H1 (cell line): ENCODE measurements around the gene EEF2K. TPM values are rescaled to one million over a fixed set of nuclear protein-coding genes. Genes with fewer than 3 reads are reported as not detected.

ENCODE experiments used
- CTCF ChIA-PET: fragments of 300-600 bp; sonication (Branson Sonifier 250); formaldehyde crosslinking; loops from one replicate; lab custom pipeline; 2021; ENCODE audit not compliant: partially characterized antibody; lab: Charles Lee
- POLR2A ChIA-PET: fragments of 300-600 bp; sonication (Branson Sonifier 250); formaldehyde crosslinking; loops from one replicate; lab custom pipeline; 2021; ENCODE audit warnings: inconsistent platforms; ENCODE audit not compliant: partially characterized antibody; lab: Charles Lee
- DNase-seq, 2 experiments: peaks; one replicate each; pipeline versions ENCODE4 v3.0.0 to v3.0.0-alpha.2; 2010 to 2022; ENCODE audit warnings: low spot score in 2 of 2, low read depth in 1 of 2, mixed read lengths in 1 of 2
- FAIRE-seq: peaks from 2 replicates; lab custom pipeline; 2011; peaks lifted over from hg19 to GRCh38; lab: Jason Lieb, UNC
- H2AFZ ChIP-seq: 2 replicates; pipeline ENCODE4 v1.8.1; 2012; ENCODE audit warnings: low read length, inconsistent platforms
- H2AK5ac ChIP-seq: 2 replicates; pipeline ENCODE4 v1.6.1; 2013; ENCODE audit warnings: low read depth, low read length
- H2BK120ac ChIP-seq: replicated peaks from 2 replicates; pipeline ENCODE3; 2013; ENCODE audit warnings: low read depth, low read length, inconsistent platforms
- H2BK12ac ChIP-seq: 2 replicates; pipeline ENCODE4 v1.6.1; 2013; ENCODE audit warnings: low read depth, low read length
- H2BK15ac ChIP-seq: 2 replicates; pipeline ENCODE4 v1.6.1; 2013; ENCODE audit warnings: low read length
- H2BK20ac ChIP-seq: 2 replicates; pipeline ENCODE4 v1.6.1; 2013; ENCODE audit warnings: low read length
- H2BK5ac ChIP-seq: 2 replicates; pipeline ENCODE4 v1.6.1; 2013; ENCODE audit warnings: low read depth, low read length
- H3K14ac ChIP-seq: 2 replicates; pipeline ENCODE4 v1.6.1; 2013; ENCODE audit warnings: inconsistent platforms; ENCODE audit not compliant: insufficient read length
- H3K18ac ChIP-seq: 2 replicates; pipeline ENCODE4 v1.6.1; 2013; ENCODE audit warnings: low read length; ENCODE audit errors: extremely low read depth
- H3K23ac ChIP-seq: 2 replicates; pipeline ENCODE4 v1.6.1; 2013; ENCODE audit warnings: inconsistent platforms; ENCODE audit not compliant: insufficient read length
- H3K23me2 ChIP-seq: 2 replicates; pipeline ENCODE4 v1.6.1; 2013; ENCODE audit warnings: low read depth, low read length
- H3K27ac ChIP-seq: 2 replicates; pipeline ENCODE4 v1.6.1; 2011; ENCODE audit warnings: low read depth, low read length, inconsistent platforms
- H3K27me3 ChIP-seq, 4 experiments: replicated peaks in 1 of 4; 1 replicate in 1 of 4; 2 replicates in 3 of 4; pipeline versions ENCODE4 v1.6.1 to v1.8.1; 2011 to 2013; ENCODE audit warnings: low read length in 3 of 4, mild to moderate bottlenecking in 3 of 4, inconsistent platforms in 2 of 4, mixed read lengths in 2 of 4, moderate library complexity in 1 of 4; ENCODE audit not compliant: control insufficient read depth in 3 of 4, insufficient read depth in 3 of 4; ENCODE audit errors: extremely low read depth in 1 of 4
- H3K36me3 ChIP-seq, 4 experiments: 2 replicates each; pipeline versions ENCODE4 v1.6.1 to v1.8.1; 2011 to 2013; ENCODE audit warnings: mild to moderate bottlenecking in 4 of 4, low read length in 3 of 4, moderate library complexity in 2 of 4, control low read depth in 1 of 4, inconsistent platforms in 1 of 4; ENCODE audit not compliant: insufficient read depth in 4 of 4, control insufficient read depth in 2 of 4
- H3K4ac ChIP-seq: replicated peaks from 2 replicates; pipeline ENCODE3; 2013; ENCODE audit warnings: low read length, low read depth, mixed read lengths, inconsistent platforms; ENCODE audit not compliant: insufficient read length
- H3K4me1 ChIP-seq, 4 experiments: replicated peaks in 1 of 4; 1 replicate in 1 of 4; 2 replicates in 3 of 4; pipeline versions ENCODE4 v1.6.1 to v1.8.1; 2011 to 2013; ENCODE audit warnings: low read length in 3 of 4, inconsistent platforms in 2 of 4, mixed read lengths in 1 of 4; ENCODE audit not compliant: insufficient read depth in 4 of 4, control insufficient read depth in 3 of 4
- H3K4me2 ChIP-seq, 2 experiments: 2 replicates each; pipeline versions ENCODE4 v1.6.1 to v1.8.1; 2011 to 2013; ENCODE audit warnings: low read depth in 2 of 2, low read length in 2 of 2, control low read depth in 1 of 2, inconsistent platforms in 1 of 2, mild to moderate bottlenecking in 1 of 2; ENCODE audit not compliant: insufficient read depth in 1 of 2
- H3K4me3 ChIP-seq, 4 experiments: fragments of 200-600, 300-600 bp in 1 of 4; sonication (generic), shearing (Covaris generic), sonication (Bioruptor Twin) in 1 of 4; 2 replicates each; pipeline versions ENCODE4 v1.5.1 to v1.8.1; 2011 to 2016; ENCODE audit warnings: low read length in 4 of 4, low read depth in 3 of 4, control low read depth in 2 of 4, inconsistent platforms in 2 of 4, mild to moderate bottlenecking in 2 of 4, mixed read lengths in 1 of 4, moderate library complexity in 1 of 4; ENCODE audit not compliant: insufficient read depth in 2 of 4; ENCODE audit errors: extremely low read depth in 1 of 4
- H3K56ac ChIP-seq: replicated peaks from 2 replicates; pipeline ENCODE3; 2013; ENCODE audit warnings: low read depth, mild to moderate bottlenecking, mixed read lengths, low read length, inconsistent platforms; ENCODE audit not compliant: insufficient read length
- H3K79me1 ChIP-seq: 2 replicates; pipeline ENCODE4 v1.6.1; 2013; ENCODE audit warnings: low read depth, low read length, control low read depth
- H3K79me2 ChIP-seq, 2 experiments: 2 replicates each; pipeline versions ENCODE4 v1.6.1 to v1.8.1; 2012 to 2013; ENCODE audit warnings: low read length in 2 of 2, mild to moderate bottlenecking in 2 of 2, inconsistent platforms in 1 of 2; ENCODE audit not compliant: insufficient read depth in 2 of 2, control insufficient read depth in 1 of 2
- H3K9ac ChIP-seq, 4 experiments: replicated peaks in 1 of 4; 1 replicate in 1 of 4; 2 replicates in 3 of 4; pipeline versions ENCODE4 v1.6.1 to v1.8.1; 2011 to 2013; ENCODE audit warnings: low read depth in 3 of 4, low read length in 3 of 4, control low read depth in 2 of 4, mild to moderate bottlenecking in 2 of 4, moderate library complexity in 2 of 4, inconsistent platforms in 1 of 4; ENCODE audit errors: extremely low read depth in 1 of 4
- H3K9me3 ChIP-seq, 2 experiments: 2 replicates each; pipeline versions ENCODE4 v1.6.1 to v1.8.1; 2012 to 2013; ENCODE audit warnings: mild to moderate bottlenecking in 2 of 2, moderate library complexity in 2 of 2, control low read depth in 1 of 2, inconsistent platforms in 1 of 2, low read depth in 1 of 2, low read length in 1 of 2, mixed read lengths in 1 of 2; ENCODE audit not compliant: insufficient read depth in 2 of 2
- H4K20me1 ChIP-seq, 2 experiments: replicated peaks in 1 of 2; 2 replicates each; pipeline versions ENCODE3 to v1.8.1; 2011 to 2013; ENCODE audit warnings: inconsistent platforms in 2 of 2, low read length in 2 of 2, mild to moderate bottlenecking in 1 of 2; ENCODE audit not compliant: insufficient read depth in 2 of 2, control insufficient read depth in 1 of 2
- H4K5ac ChIP-seq: 2 replicates; pipeline ENCODE4 v1.6.1; 2013; ENCODE audit warnings: low read length, low read depth, mixed read lengths, inconsistent platforms; ENCODE audit not compliant: insufficient read length
- H4K8ac ChIP-seq: 2 replicates; pipeline ENCODE4 v1.8.0; 2013; ENCODE audit warnings: mild to moderate bottlenecking, moderate library complexity, low read length, inconsistent platforms; ENCODE audit not compliant: insufficient read depth; ENCODE audit errors: extremely low read depth
- H4K91ac ChIP-seq: replicated peaks from 2 replicates; pipeline ENCODE3; 2013; ENCODE audit warnings: low read length, mixed read lengths, inconsistent platforms; ENCODE audit not compliant: insufficient read length
- CEBPB ChIP-seq: IDR thresholded peaks from 2 replicates; pipeline ENCODE4 v1.6.1; 2012; ENCODE audit warnings: low read depth, low read length
- MAFK ChIP-seq: IDR thresholded peaks from 2 replicates; pipeline ENCODE4 v1.6.1; 2012; ENCODE audit warnings: low read depth, mild to moderate bottlenecking, improper control_type of control experiment, low read length
- NANOG ChIP-seq: IDR thresholded peaks from 2 replicates; pipeline ENCODE4 v1.6.1; 2011; ENCODE audit warnings: low read length, low read depth, mild to moderate bottlenecking, inconsistent platforms; ENCODE audit not compliant: insufficient read depth, poor library complexity, severe bottlenecking
- POU5F1 ChIP-seq: IDR thresholded peaks from 2 replicates; pipeline ENCODE4 v1.6.1; 2011; ENCODE audit warnings: low read depth, mild to moderate bottlenecking, low read length, moderate library complexity
- RXRA ChIP-seq: IDR thresholded peaks from 2 replicates; pipeline ENCODE4 v1.6.1; 2011; ENCODE audit warnings: low read depth, mild to moderate bottlenecking, low read length, moderate library complexity; ENCODE audit not compliant: insufficient read depth
- SP2 ChIP-seq: IDR thresholded peaks from 2 replicates; pipeline ENCODE4 v1.6.1; 2012; ENCODE audit warnings: mild to moderate bottlenecking, low read length, inconsistent platforms
- USF2 ChIP-seq: IDR thresholded peaks from 2 replicates; pipeline ENCODE4 v1.6.1; 2011; ENCODE audit warnings: low read length, improper control_type of control experiment
- WGBS, 2 experiments: shearing (Covaris generic) in 1 of 2; methylation state at CpG; one replicate each; pipeline versions ENCODE4 v1.1.6 to v1.1.7; 2013 to 2015; ENCODE audit warnings: low lambda C conversion rate in 2 of 2, mixed read lengths in 2 of 2, inconsistent platforms in 1 of 2, low coverage in 1 of 2, missing lambda C conversion rate in 1 of 2; ENCODE audit not compliant: insufficient replicate concordance in 2 of 2, insufficient coverage in 1 of 2, insufficient read length in 1 of 2; ENCODE audit errors: extremely low coverage in 1 of 2, missing lambda C conversion rate in 1 of 2; 5-methylcytosine and 5-hydroxymethylcytosine counted together
- polyA plus RNA-seq, 7 experiments: library from polyadenylated mRNA; depleted of rRNA in 3 of 7; stranded (reverse) in 5 of 7; unstranded in 2 of 7; fragments of >200 nt in 5 of 7; fragments of 200-250 nt in 2 of 7; gene quantifications; 1 replicate in 5 of 7; 2 replicates in 1 of 7; 4 replicates in 1 of 7; pipeline versions ENCODE4 v1.2.1 to v1.2.3, GENCODE V29; 2011 to 2013; ENCODE audit warnings: missing spikeins in 2 of 7, mixed read lengths in 2 of 7
- total RNA-seq: library from RNA; stranded (reverse); fragmentation: NEBNext Ultra II Directional; extraction: Animal tissue kit (Norgen Biotek cat#: 25700); gene quantifications from 2 replicates; pipeline ENCODE4 v1.2.1, GENCODE V29; 2021

Gene EEF2K
- total and polyA plus RNA-seq, 2 of the 8 experiments (the other 6 are each of a cell fraction or from before 2014, with no cell fraction given) = 14.9 to 30.2 TPM

GRCh38 chr16:22267764-22268163, 61.7 kb downstream of the EEF2K start:
- TF ChIP-seq CEBPB (no peak), MAFK (no peak), SP2 (no peak), RXRA (no peak), POU5F1 (no peak), NANOG (no peak), USF2 (no peak)
- Histone ChIP-seq H2AK5ac (no peak overlapping the region), H2BK5ac (no peak overlapping the region), H3K4me3 (no peak overlapping the region), H3K79me2 (no peaks in the 10 kb centered on the region), H3K9me3 (no peaks in the 10 kb centered on the region), H3K23ac (no peak overlapping the region), H3K4me2 (no peak overlapping the region), H2BK12ac (no peak overlapping the region), H3K9ac (no peak overlapping the region), H3K14ac (no peak overlapping the region), H4K8ac (no peak overlapping the region), H3K4ac (no peak overlapping the region), H3K18ac (no peak overlapping the region), H3K79me1 (no peaks in the 10 kb centered on the region), H3K36me3 (peaks cover 0 to 16% (median 2%) of the 10 kb centered on the region in 4 experiments; a peak in 5 of 8 replicates), H3K23me2 (no peaks in the 10 kb centered on the region), H4K5ac (no peak overlapping the region), H4K91ac (no peak overlapping the region), H3K56ac (no peak overlapping the region), H3K27me3 (no peaks in the 10 kb centered on the region), H2BK20ac (no peak overlapping the region), H2AFZ (no peak overlapping the region), H4K20me1 (no peaks in the 10 kb centered on the region), H3K4me1 (no peaks in the 10 kb centered on the region), H2BK15ac (no peak overlapping the region), H2BK120ac (no peak overlapping the region), H3K27ac (no peak overlapping the region)
- ChIA-PET CTCF (interaction anchor here (1.0 to 2.1 kb wide), 3 partner anchors 12 to 169 kb away, joined by 3 to 6 read pairs (median 3); no protein-coding TSS in a partner anchor), POLR2A (interaction anchor here (0.6 kb wide), 1 partner anchor 133 kb away, joined by 3 read pairs; no protein-coding TSS in a partner anchor)
- 95% methylated on average over 8 of the region's 8 CpGs; no CpG with 5 or more reads in 1 of the 2 experiments for WGBS, 2 experiments
- FAIRE-seq (no peak), DNase-seq (no peak)
